Measurements from ENCODE around the gene USH2A.

The USH2A gene

GRCh38 chr1:216178281-216178680 is 245.0 kb downstream of the USH2A start:
- no peak overlapping the region for H2AFZ ChIP-seq (ENCODE audit: low read length)
- no peak overlapping the region for H3K27ac ChIP-seq (ENCODE audit: low read length)
- no peak overlapping the region for H3K9ac ChIP-seq (ENCODE audit: low read length)
- no peaks in the 10 kb centered on the region for H3K9me2 ChIP-seq (replicated peaks; ENCODE audit: insufficient read depth, low read length)
- TF ChIP-seq CTCF (IDR thresholded peaks at IDR 0.05; ENCODE audit: low read length) (no peak), EZH2phosphoT487 (IDR thresholded peaks at IDR 0.05; ENCODE audit: low read length) (no peak), EZH2 (optimal IDR thresholded peaks at IDR 0.05; ENCODE audit: low read depth, low read length) (no peak)
- no peak for DNase-seq
- H3K36me3 ChIP-seq (replicated peaks; ENCODE audit: insufficient read depth, low read length): no peaks in the 10 kb centered on the region
- H3K4me2 ChIP-seq (ENCODE audit: low read depth, low read length): no peak overlapping the region
- H3K4me1 ChIP-seq (ENCODE audit: low read length): no peaks in the 10 kb centered on the region
- no peaks in the 10 kb centered on the region for H3F3A ChIP-seq (ENCODE audit: insufficient read depth, low read length)
- no peak overlapping the region for H3K4me3 ChIP-seq (ENCODE audit: low read length)
- no peaks in the 10 kb centered on the region for H3K27me3 ChIP-seq (replicated peaks; ENCODE audit: insufficient read depth, low read length)
- H3K79me2 ChIP-seq (ENCODE audit: low read length): no peaks in the 10 kb centered on the region
- no peaks in the 10 kb centered on the region for H3K9me3 ChIP-seq (replicated peaks; ENCODE audit: insufficient read depth, low read length)
- no peaks in the 10 kb centered on the region for H4K20me1 ChIP-seq (ENCODE audit: insufficient read depth, low read length)

DNA sequence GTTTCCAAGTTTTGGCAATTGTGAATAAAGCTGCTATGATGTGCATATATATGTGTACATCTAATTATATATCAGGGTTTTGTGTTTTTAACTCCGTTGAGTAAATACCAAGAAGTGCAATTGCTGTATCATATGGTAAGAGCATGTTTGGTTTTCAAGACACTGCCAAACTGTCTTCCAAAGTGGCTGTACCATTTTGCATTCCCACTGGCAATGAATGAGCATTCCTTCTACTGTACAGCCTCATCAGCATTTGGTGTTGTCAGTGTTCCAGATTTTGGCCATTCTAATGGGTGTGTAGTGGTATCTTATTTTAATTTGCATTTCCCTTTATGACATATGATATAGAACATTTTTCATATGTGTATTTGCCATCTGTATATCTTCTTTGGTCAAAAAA is 246.3 kb downstream of the USH2A start:
- H3K4me3 ChIP-seq (ENCODE audit: low read length): no peak overlapping the region
- no peaks in the 10 kb centered on the region for H4K20me1 ChIP-seq (ENCODE audit: insufficient read depth, low read length)
- H3K79me2 ChIP-seq (ENCODE audit: low read length): no peaks in the 10 kb centered on the region
- H3K9ac ChIP-seq (ENCODE audit: low read length): no peak overlapping the region
- H3K36me3 ChIP-seq (replicated peaks; ENCODE audit: insufficient read depth, low read length): no peaks in the 10 kb centered on the region
- H3K27ac ChIP-seq (ENCODE audit: low read length): no peak overlapping the region
- TF ChIP-seq EZH2phosphoT487 (IDR thresholded peaks at IDR 0.05; ENCODE audit: low read length): no peak
- TF ChIP-seq CTCF (IDR thresholded peaks at IDR 0.05; ENCODE audit: low read length): no peak
- no peak for TF ChIP-seq EZH2 (optimal IDR thresholded peaks at IDR 0.05; ENCODE audit: low read depth, low read length)
- no peaks in the 10 kb centered on the region for H3F3A ChIP-seq (ENCODE audit: insufficient read depth, low read length)
- H3K4me2 ChIP-seq (ENCODE audit: low read depth, low read length): no peak overlapping the region
- no peaks in the 10 kb centered on the region for H3K4me1 ChIP-seq (ENCODE audit: low read length)
- H3K9me3 ChIP-seq (replicated peaks; ENCODE audit: insufficient read depth, low read length): no peaks in the 10 kb centered on the region
- no peaks in the 10 kb centered on the region for H3K9me2 ChIP-seq (replicated peaks; ENCODE audit: insufficient read depth, low read length)
- no peaks in the 10 kb centered on the region for H3K27me3 ChIP-seq (replicated peaks; ENCODE audit: insufficient read depth, low read length)
- no peak overlapping the region for H2AFZ ChIP-seq (ENCODE audit: low read length)
- no peak for DNase-seq

- no peaks in the 10 kb centered on the region for H3K27me3 ChIP-seq (replicated peaks; ENCODE audit: insufficient read depth, low read length)
- DNase-seq: no peak
- no peak overlapping the region for H3K9ac ChIP-seq (ENCODE audit: low read length)
- no peaks in the 10 kb centered on the region for H3K9me2 ChIP-seq (replicated peaks; ENCODE audit: insufficient read depth, low read length)
- no peak overlapping the region for H3K27ac ChIP-seq (ENCODE audit: low read length)
- no peak for TF ChIP-seq EZH2phosphoT487 (IDR thresholded peaks at IDR 0.05; ENCODE audit: low read length)
- TF ChIP-seq CTCF (IDR thresholded peaks at IDR 0.05; ENCODE audit: low read length): no peak
- TF ChIP-seq EZH2 (optimal IDR thresholded peaks at IDR 0.05; ENCODE audit: low read depth, low read length): no peak
- H3K4me1 ChIP-seq (ENCODE audit: low read length): no peaks in the 10 kb centered on the region
- no peaks in the 10 kb centered on the region for H4K20me1 ChIP-seq (ENCODE audit: insufficient read depth, low read length)
- H3K79me2 ChIP-seq (ENCODE audit: low read length): no peaks in the 10 kb centered on the region
- H3K9me3 ChIP-seq (replicated peaks; ENCODE audit: insufficient read depth, low read length): no peaks in the 10 kb centered on the region
- H3K4me3 ChIP-seq (ENCODE audit: low read length): no peak overlapping the region
- no peaks in the 10 kb centered on the region for H3F3A ChIP-seq (ENCODE audit: insufficient read depth, low read length)
- H3K4me2 ChIP-seq (ENCODE audit: low read depth, low read length): no peak overlapping the region
- no peaks in the 10 kb centered on the region for H3K36me3 ChIP-seq (replicated peaks; ENCODE audit: insufficient read depth, low read length)
- no peak overlapping the region for H2AFZ ChIP-seq (ENCODE audit: low read length)
Measured at GRCh38 chr1:216175714-216176113, 247.5 kb downstream of the USH2A start.
